COLO829 (cell line): ENCODE measurements around the gene GNB5.
A peak's percentile ranks its signal among the peaks of the same experiment; 100 is the strongest.

Experiments
- DNase-seq: peaks from one replicate; pipeline ENCODE4 v3.0.0; 2012; ENCODE audit warnings: low spot score

GNB5 gene

DNA sequence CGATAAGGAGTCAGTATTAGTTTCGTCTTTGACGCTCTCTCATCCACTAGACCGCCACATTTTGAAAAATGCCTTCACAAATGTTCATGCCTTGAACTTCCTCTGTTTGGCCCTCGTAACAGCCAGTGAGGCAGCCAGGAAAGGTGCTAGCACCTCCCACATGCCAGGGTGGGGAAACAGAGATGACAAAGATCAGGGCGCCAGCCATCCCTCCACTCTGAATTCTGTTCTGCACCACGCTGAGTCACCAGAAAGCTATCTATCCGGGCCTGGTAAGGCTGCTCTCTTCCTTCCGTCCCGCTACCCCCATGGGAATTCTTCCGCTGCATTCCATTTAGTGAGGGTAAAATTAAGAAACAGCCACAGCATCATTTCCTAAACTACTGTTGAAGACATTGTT lies 47.3 kb downstream of the GNB5 start:
- peak; percentile 68 for DNase-seq

DNA sequence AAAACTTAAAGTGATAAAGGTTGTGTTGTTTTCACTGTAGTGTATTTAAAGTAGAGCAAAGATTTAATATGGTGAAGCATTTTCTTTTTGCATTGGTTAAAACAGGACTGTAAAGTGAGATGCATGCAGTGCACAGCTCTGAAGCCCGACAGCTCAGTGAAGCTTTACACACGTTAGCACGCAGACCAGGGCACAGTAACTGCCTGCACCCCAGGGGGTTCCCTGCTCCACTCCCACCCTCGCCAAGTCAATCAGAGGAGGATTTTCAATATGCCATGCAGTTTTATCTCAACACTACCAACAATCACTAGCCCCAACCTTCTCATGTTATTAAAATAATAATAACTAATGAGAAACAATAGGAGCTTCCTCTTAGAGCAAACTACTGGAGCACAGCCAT lies 50.5 kb downstream of the GNB5 start:
- no peak for DNase-seq

DNA sequence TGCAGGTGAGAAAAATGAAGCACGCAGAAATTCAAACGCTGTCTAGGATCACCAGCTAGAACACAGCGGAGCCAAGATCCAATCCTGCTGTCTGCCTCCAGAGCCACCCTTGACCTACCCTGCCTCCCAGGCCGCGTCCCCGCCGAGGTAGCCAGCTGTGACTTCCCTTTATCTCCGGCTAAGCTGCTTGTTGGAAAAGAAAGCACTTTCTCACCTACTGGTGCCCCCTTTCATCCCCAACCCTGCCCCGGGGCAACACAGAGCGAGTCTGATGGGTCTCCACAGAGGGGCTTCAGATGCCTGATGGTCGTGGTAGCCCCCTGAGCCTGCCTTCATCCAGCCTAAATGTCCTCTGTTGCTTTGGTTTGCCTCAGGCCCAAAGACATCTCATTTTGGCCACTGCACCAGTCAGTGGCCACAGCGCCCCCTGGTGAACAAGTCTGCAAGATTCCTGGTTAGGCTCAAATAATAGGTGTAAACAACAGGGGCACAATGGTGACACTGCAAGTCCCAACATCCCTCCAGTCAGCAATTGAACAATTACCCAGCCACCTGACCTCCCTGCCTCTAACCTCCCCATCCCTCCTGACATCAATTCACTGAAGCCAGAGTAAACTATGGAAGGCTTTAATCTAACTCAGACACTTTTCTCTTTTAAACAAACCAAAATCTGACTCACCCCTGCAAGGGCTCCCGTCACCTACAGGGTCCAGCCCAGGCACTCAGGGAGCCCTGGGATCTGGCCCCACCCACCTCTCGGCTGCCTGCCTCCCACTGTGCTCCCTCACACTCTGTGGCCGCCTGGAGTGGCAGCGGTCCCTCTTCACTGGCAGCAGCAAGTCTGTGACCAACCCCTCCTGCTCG lies 51.4 kb downstream of the GNB5 start:
- DNase-seq: peak; percentile 39

DNA sequence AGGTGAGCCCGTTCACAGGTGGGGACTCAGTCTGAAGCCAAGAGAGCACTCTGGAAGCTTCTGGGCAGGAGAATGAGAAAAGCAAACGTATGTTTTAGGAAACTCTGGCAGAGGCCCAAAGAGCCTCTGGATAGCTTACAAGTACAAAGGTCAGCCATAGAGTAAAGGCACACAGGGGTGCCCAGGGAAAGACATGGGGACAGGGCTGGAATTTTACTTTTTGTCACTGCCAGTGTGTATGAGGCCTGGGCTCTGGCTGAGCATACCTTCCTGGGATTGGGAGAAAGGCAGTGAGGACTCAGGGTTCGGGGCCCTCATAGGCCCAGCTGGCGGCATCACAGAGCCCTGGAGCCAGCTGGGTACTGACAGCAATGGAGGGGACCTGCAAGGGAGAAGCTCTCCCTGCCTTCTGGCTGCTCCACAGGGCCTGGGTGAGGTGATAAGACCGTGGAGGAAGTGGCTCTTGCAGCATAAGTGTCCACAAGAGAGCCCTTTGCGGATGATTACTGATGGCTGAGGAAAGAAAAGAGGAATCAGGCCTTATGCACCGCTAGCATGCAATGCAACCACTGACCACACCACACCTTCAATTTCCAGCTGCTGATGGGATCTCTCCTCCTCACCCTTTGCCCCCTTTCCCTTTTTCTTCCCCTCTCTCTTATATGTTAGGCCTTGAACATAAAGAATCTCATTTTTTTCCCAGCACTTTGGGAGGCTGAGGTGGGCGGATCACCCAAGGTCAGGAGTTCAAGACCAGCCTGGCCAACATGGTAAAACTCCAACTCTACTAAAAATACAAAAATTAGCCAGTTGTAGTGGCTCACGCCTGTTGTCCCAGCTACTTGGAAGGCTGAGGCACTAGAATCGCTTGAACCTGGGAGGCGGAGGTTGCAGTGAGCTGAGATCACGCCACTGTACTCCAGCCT lies 53.5 kb downstream of the GNB5 start:
- DNase-seq: no peak

DNA sequence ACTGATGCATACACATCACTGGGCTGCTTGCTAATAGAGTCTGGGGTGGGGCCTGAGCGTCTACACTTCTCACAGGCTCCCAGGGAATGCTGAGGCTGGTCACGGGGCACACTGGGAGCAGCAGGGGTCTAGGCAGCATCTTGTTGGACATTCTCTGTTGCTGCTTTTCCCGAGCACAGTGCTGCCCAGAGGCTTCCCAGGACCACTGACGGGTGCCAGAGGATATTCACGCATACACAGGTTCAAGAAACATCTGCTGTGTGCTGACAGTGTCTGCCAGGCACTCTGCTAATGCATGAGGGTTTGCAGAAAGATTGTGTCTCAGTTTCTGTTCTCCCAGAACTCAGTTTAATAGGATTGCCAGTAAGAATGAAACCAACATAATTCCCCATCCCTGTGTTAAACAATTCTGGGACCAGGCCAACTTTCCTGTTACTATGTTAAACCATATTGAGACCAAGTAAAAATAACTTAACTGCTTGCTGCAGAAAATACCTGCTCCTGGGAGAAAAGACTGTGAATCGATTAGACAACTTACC lies 54.7 kb downstream of the GNB5 start:
- no peak for DNase-seq

DNA sequence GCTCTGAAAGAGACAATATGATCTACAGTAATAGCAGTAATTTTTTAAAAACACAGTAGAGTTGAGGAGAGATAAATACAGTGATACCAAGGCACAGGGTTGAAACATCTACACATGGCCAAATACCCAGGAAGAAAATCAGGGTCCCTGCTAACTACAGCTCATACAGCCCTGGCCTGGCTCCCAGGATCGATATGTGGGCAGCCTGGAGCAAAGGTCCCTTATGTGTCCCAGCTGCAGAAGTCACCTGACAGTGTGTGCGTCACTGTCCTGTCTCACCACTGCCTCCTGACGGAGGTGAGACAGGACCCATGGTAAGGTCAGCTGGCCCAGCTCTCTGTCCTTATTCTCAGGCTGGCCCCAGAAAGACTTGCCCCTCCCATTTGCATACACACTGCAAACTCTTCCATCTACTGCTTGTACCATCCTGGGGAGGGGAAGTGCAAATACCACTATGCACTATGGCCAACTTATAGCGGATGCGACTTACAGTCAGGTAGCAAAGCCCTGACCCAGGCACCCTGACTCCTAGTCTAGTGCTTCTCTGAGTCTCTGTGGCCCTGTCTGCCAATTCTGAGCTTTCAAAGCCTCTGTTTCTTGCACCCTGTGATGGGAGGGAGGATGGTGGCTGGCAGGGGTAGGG lies 56.6 kb downstream of the GNB5 start:
- DNase-seq: no peak

DNA sequence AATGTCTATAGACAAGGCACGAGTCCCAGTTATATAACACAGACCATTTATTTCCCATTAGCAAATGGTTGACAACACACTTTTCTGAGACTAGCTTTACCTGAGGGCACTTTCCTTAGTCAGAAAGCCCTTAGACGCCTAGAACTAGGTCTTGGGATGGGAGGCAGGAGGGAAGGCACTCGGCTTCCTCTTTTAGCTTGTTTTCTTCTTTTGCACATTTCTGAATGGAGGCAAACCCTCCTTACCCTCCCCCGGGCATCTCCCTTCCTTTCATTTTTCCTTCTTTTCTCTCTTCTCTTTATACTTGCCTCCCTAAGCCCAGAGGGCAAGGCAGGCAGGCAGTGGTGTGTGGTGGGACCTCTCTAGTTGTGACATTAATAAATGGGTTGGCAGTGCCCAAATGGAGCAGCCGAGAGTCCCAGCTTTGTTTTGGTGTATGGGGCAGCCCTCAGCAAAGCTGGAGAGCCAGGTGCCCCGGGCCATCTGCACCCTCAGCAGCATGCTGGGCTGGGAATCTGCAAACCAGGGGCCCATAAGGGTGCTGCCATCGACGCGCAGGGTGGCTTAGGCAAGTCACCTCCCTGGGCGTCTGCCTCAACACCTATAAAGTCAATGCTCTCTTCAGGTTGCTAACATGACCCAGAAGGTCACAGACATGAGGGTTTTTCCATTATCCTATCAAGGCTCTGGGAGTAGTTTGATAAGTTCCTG lies 57.5 kb downstream of the GNB5 start:
- no peak for DNase-seq

DNA sequence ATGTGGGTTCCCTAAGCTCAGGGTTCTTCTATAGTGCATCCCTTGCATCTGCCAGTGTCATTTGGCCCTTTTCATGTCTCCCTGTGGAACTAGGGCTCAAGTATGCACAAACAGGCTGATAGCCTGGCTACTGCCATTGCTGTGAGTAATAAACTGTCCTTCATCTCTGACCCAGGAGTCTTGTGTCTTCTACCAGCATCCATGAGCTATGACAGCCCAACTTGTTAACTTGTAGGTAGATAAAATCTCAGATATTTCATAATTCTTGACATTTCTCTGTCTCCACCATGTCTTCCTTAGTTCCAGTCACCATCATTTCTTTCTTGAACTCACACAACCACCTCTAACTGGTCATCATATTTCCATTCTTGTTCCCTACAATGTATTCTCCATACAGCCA lies 59.1 kb downstream of the GNB5 start:
- no peak for DNase-seq

DNA sequence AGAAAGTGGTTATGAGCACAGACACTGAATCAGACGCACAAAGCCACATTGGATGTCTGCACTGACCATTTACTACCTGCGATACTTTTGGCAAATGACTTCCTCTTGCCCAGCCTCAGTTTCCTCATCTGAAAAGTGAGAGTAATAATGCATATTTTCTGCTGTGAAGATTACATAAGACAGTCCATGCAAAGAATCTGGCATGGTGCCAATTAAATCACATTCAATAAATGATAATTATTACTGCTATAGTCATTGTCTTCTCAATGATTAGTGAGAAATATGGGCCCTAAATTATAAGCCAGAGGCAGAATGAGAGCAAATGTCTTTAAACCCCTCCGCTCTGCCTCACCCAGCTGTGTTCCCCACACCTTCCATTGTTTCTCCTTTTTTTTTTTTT lies 62.6 kb downstream of the GNB5 start:
- no peak for DNase-seq

DNA sequence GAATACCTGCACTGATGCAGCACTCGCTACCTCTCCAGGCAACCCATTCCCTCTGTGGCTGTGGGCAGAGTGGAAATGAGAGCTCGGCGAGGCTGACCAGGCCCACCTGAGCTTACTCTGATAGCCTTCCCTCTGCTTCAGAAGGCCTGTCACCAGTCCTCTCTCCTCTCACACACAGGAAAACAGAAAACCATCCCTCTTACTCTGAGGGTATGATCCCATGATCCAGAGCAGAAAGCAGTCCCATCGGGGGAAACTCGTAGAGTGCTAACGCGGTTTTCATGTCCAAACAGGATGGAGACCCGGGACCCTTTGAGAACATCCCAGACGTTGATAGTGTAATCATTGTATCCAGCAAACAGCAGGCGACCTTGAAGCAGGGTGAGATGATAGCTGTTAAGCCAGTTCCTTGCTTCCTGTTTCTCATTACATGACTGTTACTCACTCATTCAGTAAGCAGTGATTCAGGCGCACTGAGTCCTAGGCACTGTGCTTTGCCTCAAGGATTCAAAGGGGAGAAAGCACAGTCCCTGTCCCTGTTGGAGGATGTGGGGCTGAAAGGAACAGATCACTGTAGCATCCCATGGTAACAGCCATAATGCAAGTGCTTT lies 66.8 kb downstream of the GNB5 start:
- no peak for DNase-seq

DNA sequence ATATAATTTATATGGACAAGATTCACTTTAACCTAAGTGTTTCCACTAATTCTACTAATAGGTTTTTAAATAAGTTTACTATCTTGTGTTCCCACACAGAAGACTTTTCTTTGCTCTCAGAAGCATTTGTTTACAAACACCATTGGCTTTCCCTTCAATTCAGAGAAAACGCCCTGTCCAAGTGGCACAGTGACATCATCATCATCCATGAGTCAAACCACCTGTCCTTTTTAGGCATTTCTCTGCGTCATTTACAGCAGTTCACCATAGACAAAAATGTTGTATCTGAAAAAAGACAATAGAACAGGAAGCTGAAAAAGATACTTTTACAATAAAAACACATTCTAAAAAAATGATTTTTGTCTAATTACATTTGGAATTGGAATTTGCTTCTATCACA lies 69.3 kb downstream of the GNB5 start:
- DNase-seq: no peak

DNA sequence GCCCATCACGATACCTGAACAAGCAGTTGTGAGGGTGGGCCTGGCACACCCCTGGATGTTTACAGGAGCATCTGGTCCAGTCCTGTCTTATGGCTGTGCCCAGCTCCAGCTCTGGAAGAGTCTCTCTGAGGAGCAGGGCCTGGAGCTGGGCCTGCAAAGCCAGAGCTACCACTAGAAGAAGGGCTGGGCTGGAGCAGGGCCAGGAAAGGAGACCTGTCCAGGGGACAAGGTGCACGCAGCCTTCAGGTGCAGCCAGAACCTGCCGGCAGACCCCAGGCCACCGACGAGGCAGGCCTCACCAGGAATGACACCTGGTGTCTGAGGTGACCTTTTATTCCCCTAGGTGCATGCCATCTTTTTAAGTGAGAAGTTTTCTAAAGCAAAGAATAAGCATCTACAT lies 70.2 kb downstream of the GNB5 start:
- DNase-seq: no peak

DNA sequence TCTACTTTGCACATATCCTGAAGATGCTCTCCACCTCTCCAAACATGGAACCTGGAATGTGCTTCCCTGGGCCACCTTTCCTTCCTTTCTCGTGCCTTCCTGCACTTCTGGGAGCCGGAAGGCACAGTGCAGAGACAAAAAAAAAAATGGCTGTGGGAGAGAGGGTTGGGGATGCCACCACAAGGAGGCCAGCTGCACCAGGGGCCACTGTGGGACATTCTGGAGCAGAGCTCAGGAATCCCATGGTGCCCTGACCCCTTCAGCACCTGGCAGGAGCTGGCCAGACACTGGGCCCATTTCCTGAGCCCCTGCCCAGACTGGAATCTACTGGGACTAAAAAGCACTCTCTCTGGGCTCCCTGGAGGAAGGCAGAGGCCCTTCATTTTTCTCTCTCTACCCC lies 70.7 kb downstream of the GNB5 start:
- DNase-seq: no peak

DNA sequence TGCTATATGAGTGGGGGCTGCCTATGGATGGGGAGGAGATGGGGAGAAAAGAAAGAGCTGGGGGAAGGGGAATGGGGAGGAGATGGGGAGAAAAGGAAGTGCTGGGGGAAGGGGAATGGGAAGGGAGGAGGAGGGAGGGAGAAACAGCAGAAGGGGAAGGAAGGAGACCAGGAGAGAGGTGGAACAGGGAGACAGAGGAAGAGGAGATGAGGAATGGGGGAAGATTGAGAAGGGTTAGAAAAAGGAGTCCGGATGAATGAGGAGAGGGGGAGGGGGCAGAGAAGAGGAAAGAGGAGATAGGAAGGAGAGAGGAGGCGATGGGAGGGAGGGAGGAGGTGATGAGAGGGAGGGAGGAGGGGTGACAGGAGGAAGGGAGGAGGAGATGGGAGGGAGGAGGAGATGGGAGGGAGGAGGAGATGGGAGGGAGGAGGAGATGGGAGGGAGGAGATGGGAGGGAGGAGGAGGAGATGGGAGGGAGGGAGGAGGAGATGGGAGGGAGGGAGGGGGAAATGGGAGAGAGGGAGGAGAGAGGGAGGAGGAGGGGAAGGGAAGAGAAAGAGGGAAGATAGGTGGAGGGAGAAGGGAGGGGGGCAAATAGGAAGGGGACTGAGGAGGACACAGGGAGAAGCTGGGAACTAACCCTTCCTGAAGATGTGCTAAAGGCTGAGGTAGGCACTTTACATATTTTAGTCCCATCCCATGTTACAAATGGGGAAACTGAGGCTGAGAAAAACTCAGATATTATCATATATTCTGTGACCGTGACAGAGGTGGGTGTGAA lies 72.0 kb downstream of the GNB5 start:
- DNase-seq: no peak

DNA sequence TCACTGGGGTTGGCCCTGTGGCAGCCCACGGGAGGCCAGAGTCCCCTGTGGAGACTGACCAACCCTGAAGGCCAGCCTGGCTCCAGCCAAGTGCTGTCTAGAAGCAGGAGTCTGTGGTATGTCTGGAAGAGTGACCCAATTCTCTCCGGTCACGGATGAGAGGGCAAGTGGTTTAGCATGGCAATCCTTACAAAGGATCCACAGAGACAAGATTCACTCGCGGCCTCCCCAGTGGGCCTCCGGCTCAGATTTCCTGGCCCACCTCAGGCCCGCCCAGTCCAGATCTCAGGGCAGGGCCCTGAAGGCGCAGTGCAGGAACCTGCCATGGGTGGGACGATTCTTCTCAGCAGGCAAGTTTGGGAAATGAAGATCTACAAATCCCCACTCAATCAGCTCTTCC lies 73.6 kb downstream of the GNB5 start:
- DNase-seq: no peak

DNA sequence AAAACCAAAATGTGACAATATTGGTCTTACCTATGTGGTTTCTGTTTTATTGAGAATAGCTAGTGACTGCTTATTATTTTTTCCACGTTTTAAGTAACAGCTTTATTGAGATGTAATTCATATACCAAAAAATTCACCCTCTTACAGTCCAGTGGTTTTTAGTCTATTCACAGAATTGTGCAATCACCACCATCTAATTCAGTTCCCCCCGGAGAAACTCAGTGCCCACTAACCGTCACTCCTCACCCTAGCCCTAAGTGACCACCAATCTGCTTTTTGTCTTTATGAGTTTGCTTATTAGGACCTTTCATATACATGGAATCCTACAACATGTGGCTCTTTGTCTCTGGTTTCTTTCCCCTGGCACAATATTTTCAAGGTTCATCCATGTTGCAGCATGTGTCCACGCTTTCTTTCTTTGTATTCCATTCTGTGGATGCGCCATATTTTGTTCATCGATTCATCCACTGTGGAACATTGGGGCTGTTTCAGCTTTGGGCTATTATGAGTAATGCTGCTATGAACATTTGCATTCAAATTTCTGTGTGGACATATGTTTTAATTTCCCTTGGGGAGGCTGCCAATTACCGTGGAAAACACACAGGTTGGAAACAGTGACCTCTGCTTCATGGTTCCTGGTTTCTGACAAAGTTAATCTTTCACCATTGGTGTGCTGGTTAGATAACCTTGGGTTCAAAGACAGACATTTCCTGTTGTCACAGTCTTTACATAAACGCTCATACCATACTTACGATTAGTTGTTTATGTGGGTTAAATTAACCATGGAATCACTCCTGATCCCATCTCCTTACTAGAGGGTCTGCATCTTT lies 75.4 kb downstream of the GNB5 start:
- no peak for DNase-seq

DNA sequence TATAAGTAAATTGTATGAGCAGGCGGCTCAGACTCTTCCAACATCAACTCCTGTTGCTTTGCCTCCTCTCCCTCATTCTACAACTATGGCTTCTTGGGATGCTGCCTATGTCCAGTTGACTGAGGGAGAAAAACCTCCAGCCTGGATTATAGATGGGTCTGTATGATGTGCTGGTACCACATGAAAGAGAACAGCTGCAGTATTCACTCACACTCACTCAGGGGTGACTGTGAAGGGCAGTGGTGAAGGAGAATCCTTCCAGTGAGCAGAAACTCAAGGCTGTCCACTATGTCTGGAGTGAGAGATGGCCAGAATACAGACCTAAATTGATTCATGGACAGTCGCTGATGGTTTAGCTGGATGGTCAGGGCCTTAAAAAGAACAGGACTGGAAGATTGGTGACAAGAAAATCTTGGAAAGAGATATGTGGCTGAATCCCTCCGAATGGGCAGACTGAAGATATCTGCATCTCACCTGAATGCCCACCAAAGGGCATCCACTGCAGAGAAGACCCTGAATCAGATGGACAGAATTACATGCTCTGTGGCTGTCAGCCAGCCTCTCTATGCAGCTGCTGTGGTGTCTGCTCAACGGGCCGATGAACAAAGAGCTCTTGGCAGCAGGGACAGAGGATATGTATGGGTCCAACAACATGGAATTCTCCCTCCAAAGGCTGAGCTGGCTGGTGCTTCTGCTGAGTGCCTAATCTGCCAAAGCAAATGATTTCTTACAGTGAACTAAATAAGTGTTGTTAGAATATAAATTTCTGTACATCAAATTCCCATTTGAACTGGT lies 76.7 kb downstream of the GNB5 start:
- no peak for DNase-seq

DNA sequence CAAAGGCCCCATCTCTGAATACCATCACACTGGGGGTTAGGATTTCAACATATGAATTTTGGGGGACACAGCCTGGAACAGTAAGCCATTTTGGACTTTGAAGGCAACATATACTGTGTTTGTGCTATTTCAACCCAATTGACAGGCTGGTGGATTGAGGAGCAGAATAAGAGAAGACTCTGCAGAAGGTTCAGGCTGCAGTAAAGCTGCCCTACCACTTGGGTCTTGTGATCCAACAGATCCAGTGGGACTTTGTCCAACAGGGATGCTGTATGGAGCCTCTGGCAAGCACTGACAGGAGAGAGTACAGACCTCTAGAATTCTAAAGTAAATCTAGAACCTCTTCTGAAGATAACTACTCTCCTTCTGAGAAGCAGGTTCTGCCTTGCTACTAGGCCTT lies 77.5 kb downstream of the GNB5 start:
- DNase-seq: no peak

DNA sequence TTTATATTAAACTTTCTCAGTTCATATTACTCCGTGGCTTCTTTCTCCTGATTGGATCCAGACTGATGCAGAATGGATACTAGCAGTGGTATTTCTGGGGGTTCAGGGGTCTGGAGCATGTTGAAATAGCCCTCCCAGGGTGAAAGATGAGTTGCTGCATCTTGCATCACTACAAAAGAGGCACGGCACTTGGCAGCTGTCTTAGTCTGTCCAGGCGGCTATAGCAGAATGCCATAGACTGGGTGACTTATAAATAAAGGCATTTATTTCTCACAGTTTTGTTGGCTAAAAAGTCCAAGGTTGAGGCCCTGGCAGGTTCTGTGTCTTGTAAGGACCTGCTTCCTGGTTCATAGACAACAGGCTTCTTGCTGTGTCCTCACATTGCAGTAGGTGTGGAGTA lies 78.0 kb downstream of the GNB5 start:
- no peak for DNase-seq
